Vagina (tissue), 2 donors: ENCODE results near the gene NCAN.

Experiments
- POLR2A ChIP-seq, 2 donors: fragments of 450-650 bp; IDR thresholded peaks; one replicate each; pipeline ENCODE4 v1.6.1; 2017; ENCODE audit warnings: antibody characterized with exemption in 2 of 2, mild to moderate bottlenecking in 2 of 2, moderate library complexity in 2 of 2
- TF ChIP-seq, protein P1 (sequence below), 3 experiments: fragments of 450-650 bp in 2 of 3; fragments of 200-600 bp in 1 of 3; sonication (generic) in 1 of 3; IDR thresholded peaks; one replicate each; pipeline ENCODE4 v1.5.1; 2017 to 2019; ENCODE audit warnings: antibody characterized with exemption in 3 of 3, mild to moderate bottlenecking in 2 of 3, moderate library complexity in 2 of 3

DNA sequence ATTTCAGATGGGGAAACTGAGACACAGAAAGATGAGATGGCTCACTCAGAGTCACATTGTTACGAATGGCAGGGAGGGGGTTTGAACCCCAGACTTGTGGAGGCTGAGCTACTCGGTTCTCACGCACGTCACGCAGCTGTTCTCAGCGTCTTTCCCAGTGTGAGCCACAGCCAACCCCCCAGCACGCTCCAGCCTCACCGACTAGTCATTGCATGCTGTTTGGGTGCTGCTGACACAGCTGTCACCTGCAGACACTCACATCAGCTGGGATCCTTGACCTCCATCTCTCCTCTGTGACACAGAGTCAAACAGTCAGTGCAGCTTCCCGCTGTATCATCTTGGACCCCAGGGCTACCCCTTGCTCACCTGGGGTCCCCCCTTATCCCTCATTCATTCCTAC, 2.4 kb upstream of the NCAN start:
- TF ChIP-seq, protein P1, sequence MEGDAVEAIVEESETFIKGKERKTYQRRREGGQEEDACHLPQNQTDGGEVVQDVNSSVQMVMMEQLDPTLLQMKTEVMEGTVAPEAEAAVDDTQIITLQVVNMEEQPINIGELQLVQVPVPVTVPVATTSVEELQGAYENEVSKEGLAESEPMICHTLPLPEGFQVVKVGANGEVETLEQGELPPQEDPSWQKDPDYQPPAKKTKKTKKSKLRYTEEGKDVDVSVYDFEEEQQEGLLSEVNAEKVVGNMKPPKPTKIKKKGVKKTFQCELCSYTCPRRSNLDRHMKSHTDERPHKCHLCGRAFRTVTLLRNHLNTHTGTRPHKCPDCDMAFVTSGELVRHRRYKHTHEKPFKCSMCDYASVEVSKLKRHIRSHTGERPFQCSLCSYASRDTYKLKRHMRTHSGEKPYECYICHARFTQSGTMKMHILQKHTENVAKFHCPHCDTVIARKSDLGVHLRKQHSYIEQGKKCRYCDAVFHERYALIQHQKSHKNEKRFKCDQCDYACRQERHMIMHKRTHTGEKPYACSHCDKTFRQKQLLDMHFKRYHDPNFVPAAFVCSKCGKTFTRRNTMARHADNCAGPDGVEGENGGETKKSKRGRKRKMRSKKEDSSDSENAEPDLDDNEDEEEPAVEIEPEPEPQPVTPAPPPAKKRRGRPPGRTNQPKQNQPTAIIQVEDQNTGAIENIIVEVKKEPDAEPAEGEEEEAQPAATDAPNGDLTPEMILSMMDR (IDR thresholded peaks at IDR 0.05), result no peak
- TF ChIP-seq POLR2A (IDR thresholded peaks at IDR 0.05), result no peak
